DMS79 (cell line): ENCODE results near the gene PIK3CB.
A peak's percentile ranks its signal among the peaks of the same experiment; 100 is the strongest.

Source experiments
- DNase-seq: peaks from one replicate; lab custom pipeline; 2025; lab: John Stamatoyannopoulos, UW

The PIK3CB gene

DNA sequence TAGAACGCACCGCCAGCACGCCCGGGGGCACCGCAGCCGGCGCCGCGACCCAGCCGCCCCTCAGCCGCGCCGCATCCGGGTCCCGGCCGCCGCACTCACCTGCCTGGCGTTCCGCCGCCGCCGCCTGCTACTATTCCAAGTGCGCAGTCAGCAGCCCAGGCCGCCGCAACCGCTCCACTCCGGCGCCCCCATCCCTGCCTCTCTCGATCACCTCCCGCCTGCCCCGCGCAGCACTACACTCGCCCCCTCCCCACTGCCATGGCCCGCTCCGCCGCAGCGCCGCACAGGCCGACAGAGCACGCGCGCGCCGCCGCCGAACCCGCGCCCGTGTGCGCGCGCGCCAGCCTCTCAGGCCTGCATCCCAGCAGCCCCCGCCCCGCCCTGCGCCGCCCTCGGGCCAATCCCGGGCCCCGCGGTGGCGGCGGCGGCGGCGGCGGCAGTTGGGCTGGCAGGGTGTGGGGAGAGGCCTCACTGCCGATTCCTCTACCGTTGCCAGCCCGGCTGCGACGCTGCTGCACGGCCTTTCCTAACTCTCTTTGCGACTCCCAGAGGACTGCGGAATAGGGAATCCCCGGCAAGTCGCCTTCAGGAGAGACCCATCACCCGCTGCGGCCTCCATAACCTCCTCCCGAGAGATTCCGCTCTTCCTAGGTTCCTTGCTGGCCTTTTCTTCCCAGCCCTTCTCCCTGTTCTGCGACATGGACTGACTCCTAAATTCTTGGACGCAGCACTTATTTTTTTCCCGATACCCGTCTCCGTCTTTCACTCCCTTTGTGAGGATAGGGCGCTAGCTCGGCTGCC is at the start of gene PIK3CB:
TSS of gene PIK3CB (minus strand) at position 333 of the 801 bp plus-strand sequence. CDS start 75,585 bp downstream, outside the sequence.
- peak; percentile 68 for DNase-seq

DNA sequence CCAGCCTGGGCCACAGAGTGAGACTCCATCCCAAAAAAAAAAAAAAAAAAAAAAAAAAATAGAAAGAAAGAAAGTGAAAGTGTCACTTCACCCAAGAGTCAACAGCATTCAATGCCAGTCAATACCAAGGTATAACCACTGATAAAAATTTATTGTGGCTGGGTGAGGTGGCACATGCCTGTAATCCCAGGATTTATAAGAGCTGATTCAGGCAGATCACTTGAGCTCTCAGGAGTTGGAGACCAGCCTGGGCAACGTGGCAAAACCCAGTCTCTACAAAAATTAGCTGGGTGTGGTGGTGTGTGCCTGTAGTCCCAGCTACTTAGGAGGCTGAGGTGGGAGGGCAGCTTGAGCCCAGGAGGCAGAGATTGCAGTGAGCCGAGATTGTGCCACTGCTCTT is 46.5 kb upstream of the PIK3CB start:
- DNase-seq = no peak

DNA sequence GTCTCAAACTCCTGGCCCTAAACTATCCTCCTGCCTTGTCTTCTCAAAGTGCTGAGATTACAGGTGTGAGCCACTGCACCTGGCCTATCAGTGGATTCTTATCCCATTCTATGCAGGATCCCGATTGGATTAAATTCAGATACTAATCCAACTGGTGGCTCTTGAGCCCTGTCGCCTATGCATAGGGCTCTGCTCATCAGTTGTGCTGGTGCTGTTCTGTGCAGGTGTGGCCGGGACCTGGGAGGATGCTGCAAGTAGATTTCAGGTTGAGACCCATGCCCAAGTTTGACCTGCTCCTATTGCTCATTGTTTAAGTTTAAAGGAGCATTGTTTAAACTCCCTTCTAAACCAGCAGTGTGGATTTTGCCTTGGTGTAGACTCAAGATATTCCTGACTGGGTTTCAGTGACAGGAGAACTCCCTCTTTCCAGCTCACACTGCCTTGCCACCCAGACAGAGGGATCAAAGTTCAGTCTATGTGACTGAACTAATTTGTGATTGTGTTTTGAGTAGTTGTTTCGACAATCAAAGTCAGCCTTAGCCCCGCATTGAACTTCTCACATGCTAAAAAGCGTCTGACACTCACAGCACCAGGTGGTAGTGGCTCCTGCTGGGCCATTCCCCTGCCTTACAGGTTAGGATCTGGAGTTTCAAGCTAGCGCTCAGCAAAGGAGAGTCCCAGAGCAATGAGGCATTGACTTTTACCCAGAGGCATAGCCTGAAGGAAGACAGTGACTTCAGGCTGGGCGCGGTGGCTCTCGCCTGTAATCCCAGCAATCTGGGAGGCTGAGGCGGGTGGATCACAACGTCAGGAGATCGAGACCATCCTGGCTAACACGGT is 45.0 kb upstream of the PIK3CB start:
- DNase-seq = no peak

DNA sequence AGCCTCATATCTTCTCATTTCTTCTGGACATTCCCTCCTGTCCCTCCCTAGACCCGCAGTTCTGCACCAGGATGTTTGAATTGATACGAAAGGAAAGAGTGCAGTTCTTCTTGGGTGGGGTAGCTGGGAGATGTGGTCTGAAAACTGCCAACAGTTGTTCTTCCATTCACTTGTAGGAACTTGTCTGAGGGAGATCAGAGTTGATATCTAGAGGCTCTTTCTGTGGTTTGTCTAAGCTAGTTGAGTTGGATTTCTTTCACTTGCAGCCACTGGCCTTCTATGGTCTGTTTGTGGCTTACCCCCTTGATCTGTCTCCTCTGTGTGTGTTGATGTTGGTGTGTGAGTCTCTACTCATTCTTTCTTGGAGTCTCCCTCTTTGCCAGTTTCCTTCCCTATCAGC is 42.5 kb upstream of the PIK3CB start:
- DNase-seq = no peak

DNA sequence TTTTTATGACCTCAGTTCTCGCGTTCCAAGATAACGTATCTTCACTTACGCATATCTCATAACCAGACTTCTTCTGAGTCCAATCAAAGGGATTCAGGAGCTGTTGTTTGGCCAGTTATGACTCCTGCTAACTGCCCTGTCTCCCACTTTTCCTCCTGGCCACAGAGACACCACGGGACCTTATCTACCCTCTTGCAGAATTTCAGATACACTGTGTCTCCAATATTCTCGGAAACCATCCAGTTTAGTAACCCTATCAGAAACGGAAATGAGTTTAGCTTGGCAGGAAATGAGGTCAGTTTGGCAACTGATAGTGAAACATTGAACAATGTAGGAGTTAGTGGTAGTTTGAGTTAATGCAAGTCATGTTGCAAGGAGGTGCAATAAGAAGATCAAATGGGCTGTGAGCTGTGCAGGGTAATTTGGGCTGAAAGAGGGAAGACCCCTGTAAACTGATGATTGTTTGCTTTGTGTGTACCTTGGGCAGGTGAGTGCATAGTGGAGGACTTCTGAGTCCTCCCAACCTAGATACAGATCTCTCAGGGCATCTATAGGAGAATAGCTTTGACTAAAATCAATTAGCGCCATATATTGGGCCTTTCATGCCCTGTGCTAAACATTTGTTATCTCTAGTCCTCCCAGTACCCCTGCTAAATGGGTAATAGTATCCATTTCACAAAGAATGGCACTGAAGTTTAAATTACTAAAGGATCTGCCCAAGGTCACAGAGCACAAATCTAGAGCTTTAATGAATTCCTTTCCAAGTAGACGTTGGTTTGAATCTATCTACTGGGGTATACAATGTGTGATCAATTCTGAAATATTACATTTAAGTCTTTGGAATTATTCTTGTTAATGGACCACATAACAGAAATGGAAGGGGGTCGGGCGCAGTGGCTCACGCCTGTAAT is 41.3 kb upstream of the PIK3CB start:
- no peak for DNase-seq

DNA sequence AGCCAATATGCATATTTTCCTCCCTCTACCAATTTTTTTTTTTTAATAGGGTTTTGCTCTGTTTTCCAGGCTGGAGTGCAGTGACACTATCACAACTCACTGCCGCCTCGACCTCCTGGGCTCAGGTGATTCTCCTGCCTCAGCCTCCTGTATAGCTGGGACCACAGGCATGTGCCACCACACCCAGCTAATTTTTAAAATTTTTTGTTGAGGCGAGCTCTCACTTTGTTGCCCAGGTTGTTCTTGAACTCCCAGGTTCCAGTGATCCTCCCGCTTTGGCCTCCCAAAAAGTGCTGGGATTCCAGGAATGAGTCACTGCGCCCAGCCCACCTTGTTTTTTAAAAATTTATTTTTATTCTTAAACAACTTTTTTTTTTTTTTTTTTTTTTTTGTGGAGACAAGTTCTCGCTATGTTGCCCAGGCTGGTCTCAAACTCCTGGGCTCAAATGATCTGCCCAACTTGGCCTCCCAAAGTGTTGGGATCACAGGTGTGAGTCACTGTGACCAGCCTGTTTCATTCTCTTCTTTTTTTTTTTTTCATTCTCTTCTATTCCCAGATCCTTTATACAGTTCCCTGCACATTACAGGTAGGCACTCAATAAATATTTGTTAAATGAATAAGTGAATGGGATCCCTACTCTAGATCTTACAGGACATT is 40.5 kb upstream of the PIK3CB start:
- DNase-seq = no peak

DNA sequence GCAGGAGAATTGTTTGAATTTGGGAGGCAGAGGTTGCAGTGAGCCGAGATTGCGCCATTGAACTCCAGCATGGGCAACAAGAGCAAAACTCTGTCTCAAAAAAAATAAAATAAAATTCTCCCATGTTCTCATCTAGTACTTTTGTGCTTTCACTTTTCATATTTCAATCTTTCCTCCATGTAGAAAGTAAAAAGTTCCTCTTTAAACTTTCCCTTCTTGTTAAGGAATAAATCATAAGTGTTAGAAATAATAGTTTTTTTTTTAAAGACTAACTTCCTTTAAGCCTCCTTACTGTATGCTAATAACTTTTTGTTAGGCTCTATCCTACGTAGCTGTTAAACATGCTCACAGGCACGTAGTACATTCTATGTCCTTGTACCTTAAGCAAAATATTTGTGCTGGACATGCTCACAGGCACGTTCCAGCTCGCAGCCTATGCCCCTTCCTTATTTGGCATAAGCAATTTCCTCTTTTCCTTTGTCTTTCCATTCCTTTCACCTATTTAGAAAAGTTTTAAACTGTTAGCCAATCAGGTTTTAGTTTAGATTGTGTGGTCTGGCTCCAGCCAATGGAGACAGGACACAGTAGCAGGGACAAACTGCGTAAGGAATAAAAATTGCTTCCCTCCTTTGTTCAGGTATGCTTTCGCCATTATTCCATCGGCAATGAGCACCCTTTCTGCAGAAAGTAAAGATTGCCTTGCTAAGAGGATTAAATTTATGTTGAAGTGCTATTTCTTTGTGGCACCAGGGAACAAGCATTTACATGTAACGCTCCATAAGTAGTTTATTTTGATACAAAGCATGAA is 38.9 kb upstream of the PIK3CB start:
- DNase-seq = no peak

DNA sequence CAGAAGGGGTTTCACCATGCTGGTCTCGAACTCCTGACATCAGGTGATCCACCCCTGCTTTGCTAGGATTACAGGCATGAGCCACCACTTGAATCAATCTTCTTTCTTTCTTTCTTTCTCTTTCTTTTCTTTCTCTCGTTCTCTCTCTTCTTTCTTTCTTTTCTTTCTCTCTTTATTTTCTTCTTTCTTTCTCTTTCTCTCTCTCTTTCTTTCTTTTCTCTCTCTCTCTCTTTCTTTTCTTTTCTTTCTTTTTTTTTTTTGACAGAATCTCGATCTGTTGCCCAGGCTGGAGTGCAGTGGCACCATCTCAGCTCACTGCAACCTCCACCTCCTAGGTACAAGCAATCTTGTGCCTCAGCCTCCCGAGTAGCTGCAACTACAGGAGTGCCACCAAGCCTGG is 37.9 kb upstream of the PIK3CB start:
- DNase-seq = no peak

DNA sequence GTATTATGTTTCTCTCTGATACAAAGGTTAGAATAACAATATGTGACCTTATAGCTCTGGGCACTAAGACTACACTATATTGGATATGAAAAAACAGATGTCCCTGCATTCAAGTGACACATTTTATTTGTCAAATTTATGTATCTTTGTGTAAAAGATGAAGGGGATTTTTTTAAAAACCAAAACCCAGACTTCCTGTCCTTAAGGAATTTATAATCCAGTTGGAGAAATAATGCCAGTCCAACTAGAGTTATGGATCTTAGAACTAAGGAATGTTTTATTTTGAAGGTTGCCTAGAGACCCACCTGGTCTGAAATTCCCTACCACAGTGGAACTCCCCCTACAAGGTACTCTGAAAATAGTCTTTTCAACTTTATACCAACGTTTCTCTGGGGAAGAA is 33.3 kb upstream of the PIK3CB start:
- DNase-seq = no peak

DNA sequence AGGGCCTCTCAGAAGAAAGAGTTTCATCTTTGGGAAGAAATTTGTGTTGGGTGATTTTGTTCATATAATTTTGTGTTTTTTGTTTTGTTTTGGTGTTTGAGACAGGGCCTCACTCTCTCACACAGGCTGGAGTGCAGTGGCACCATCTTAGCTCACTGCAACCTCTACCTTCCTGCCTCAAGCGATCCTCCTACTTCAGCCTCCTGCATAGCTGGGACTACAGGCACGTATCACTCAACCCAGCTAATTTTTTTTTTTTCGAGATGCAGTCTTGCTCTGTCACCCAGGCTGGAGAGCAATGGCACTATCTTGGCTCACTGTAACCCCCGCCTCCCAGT is 29.0 kb upstream of the PIK3CB start:
- DNase-seq = no peak

DNA sequence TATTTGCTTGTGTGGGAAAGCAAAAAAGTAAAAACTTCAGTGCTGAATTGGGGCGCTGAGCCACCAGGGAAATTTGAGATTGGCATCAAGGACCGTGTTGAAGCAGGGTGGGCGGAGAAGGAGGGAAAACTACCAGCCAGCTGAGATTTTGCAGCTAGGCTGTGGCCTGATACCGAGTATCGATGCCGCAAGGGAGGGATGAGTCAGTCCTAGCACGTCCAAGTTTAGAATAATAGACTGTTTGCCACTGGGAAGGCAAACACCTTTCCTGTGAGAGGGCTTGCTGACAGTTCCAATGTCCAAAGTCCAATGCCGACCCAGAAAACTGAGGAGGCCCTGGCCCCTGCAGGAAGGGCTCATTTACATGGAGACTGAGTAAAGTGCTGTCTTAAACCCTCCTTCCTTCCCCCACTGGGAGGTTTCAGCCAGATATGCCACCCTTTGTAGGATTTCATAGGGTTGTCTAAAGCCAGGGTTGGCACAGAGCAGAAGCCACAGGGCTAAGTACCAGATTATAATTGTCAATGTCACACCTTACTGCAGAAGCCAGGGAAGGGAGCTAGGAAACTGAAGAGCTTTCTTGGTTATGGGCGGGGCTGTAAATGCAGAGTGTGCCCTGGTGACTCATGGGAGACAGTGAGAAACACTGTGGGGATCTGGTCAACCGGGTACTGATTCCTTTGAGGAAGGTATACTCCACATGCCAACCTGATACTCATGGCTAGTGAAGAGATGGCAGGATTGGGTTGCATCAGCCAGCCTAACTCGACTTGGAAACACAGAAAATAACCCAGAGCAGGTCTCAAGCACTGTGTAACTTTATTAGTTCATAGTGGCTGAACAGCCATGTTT is 28.4 kb upstream of the PIK3CB start:
- no peak for DNase-seq

DNA sequence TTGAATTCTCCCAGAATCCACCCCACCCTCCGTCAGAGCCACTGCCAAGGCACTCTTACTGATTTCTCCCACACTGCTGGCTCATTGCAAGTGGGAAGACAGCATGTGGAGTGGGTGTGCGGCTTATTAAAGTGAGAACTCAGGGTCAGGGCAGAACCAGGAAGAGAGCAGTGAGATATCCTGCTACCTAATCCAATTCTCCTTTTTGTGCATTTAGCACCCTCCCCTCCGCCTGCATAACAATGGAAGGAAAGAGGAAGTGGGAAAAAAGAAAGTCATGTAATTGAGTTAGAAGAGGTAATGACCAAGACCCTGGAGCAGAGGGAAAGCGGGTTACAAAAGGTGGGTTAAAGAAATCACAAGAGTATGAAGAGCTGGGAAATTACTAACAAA is 27.8 kb upstream of the PIK3CB start:
- DNase-seq = no peak

DNA sequence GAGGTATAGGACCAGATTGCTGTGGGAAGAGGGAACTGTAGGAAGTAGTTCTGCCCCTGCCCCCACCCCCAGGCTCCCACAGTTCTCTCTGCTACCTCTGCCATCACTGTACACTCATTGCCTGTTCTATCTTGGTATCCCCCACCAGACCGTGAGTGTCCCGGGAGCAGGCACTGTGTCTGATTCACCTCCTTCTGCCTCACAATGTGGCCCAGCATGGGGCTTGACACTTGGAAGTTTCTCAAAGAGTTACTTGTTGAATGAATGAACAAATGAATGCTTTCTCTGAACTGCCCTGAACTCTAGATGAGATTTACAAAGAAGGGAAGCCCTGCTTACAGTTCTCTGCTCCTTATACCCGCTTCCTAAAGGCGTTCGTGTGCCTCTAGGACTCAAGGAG is 27.1 kb upstream of the PIK3CB start:
- DNase-seq = no peak

DNA sequence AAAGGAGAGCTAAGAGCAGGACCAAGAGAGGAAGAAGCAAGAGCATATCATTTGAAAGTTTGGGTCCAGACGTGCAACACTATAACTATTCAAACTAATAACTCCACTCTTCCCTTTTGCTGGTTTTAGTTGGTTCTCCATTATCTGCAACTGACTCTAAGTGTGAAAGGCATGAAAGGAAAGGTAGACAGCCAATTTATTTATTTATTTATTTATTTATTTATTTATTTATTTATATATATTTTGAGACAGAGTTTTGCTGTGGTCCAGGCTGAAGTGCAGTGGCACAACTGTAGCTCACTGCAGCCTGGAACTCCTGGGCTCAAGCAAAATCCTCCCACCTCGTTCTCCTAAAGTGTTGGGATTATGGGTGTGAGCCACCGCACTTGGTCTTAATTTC is 22.1 kb upstream of the PIK3CB start:
- DNase-seq = no peak

DNA sequence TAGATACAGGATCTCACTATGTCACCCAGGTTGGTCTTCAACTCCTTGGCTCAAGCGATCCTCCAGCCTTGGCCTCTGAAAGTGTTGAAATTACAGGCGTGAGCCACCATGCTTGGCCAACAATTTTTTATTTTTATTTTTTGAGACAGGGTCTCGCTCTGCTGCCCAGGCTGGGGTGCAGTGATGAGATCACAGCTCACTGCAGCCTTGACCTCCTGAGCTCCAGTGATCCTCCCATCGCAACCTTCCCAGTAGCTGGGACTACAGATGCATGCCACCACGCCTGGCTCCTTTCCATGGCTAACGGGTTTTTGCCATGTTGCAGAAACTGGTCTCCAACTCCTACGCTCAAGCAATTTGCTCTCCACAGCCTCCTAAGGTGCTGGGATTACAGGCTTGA is 20.2 kb upstream of the PIK3CB start:
- no peak for DNase-seq

DNA sequence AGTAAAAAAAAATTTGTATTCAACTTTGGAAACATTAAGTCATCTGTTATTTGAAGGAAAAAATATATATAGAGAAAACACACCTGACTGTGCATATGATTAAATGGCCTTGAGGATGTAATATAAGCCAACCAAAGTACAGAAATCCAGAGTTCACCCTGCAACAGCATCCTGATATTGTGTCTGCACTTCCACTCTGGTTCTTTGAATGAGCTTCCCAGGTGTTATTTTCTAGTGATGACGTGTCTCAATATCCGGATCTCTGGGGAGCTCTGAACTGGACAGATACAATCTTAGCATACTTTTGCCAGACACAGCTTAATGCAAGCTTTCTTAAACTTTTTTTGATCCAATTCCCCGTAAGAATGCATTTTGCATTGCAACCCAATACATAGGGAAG is 19.5 kb upstream of the PIK3CB start:
- no peak for DNase-seq

DNA sequence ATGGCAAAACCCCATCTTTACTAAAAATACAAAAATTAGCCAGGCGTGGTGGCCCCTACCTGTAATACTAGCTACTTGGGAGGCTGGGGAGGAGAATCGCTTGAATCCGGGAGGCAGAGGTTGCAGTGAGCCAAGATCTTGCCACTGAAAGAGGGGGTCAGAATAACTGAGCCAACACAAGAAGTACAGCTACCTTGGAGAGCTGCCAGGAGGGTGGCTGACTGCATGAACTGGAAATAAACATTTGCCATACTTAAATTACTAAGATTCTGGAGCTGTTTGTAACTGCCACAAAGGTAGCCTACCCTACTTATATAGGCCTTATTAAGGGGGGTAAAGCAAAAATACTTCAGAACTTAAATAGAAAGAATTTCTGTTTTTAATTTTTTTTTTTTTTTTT is 15.4 kb upstream of the PIK3CB start:
- DNase-seq = no peak

DNA sequence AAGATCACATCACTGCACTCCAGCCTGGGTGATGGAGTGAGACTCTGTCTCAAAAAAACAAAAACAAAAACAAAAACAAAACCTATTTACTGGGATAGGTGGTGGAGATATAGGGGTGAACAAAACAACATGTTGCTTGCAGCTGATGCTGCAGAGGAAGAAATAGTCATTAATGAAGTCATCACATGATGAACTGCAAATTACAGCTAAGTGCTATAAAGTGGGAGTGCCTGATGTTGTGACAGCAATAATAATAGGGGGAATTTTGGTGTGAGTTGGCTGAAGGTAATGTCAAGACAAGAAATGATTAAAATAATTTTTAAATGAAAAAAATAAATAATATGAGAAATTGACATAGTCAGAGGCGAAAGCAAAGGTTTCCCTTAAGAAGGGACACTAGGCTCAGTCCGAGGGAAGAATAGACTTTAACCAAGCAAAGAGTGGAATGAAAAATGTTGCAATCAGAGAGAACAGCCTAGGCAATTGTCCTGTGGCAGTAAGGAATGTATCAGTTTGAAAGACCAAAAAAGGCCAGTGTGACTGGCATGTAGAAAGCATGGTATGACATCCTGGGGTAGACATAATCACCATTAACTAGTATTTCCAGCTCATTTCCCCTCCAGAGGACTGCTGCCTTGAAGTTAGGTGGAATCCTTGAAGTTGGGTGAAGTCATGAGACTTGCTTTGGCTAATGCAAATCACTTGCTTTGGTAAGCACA is 14.7 kb upstream of the PIK3CB start:
- no peak for DNase-seq

DNA sequence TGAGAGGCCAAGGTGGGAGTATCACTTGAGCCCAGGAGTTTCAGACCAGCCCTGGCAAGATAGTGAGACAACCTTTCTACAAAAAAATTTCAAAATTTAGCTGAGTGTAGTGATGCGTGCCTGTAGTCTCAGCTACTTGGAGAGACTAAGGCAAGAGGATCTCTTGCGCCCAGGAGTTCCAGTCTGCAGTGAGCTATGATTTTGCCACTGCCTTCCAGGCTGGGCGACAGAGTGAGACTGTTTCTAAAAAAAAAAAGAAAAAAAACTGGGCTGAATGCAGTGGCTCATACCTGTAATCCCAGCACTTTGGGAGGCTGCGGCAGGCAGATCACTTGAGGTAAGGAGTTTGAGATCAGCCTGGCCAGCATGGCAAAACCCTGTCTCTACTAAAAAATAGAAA is 14.0 kb upstream of the PIK3CB start:
- DNase-seq = no peak
